GM23338 (cell line): ENCODE results near the gene WASHC2C. TPM values are rescaled to one million over a fixed set of nuclear protein-coding genes. Genes with fewer than 3 reads are reported as not detected.
"Not testable (repeated sequence)": the region's sequence is repeated elsewhere in the genome, so short reads cannot be mapped to it uniquely, and the experiment has no call there.

Experiments
- ATAC-seq: fragments of 200-7000 bp; cut with Tn5 transposase; 3 replicates; pipeline ENCODE4 v1.9.1; 2020
- DNase-seq: peaks from one replicate; pipeline ENCODE4 v3.0.0-alpha.2; 2015; ENCODE audit warnings: low spot score
- H2AFZ ChIP-seq: fragments of 200-600 bp; sonication (generic); 2 replicates; pipeline ENCODE4 v1.8.0; 2016; ENCODE audit warnings: antibody characterized with exemption, mild to moderate bottlenecking, moderate library complexity
- H3F3A ChIP-seq: fragments of 200-600 bp; sonication (generic); replicated peaks from 2 replicates; pipeline ENCODE4 v1.8.0; 2017; ENCODE audit warnings: antibody characterized with exemption, mixed run types, low read depth
- H3K27ac ChIP-seq: fragments of 200-600 bp; sonication (generic); 2 replicates; pipeline ENCODE4 v1.6.1; 2016; ENCODE audit warnings: low read depth
- H3K27me3 ChIP-seq: fragments of 200-600 bp; sonication (generic); 2 replicates; pipeline ENCODE4 v1.8.0; 2016; ENCODE audit warnings: mild to moderate bottlenecking, mixed run types, moderate library complexity; ENCODE audit not compliant: insufficient read depth
- H3K36me3 ChIP-seq: fragments of 200-600 bp; sonication (generic); 2 replicates; pipeline ENCODE4 v1.8.0; 2016; ENCODE audit warnings: mild to moderate bottlenecking; ENCODE audit not compliant: insufficient read depth
- H3K4me1 ChIP-seq: fragments of 200-600 bp; sonication (generic); 2 replicates; pipeline ENCODE4 v1.8.0; 2016; ENCODE audit warnings: mild to moderate bottlenecking, moderate library complexity; ENCODE audit not compliant: insufficient read depth
- H3K4me2 ChIP-seq: fragments of 200-600 bp; sonication (generic); 2 replicates; pipeline ENCODE4 v1.7.1; 2017; ENCODE audit warnings: mixed run types
- H3K4me3 ChIP-seq: fragments of 200-600 bp; sonication (generic); 2 replicates; pipeline ENCODE4 v1.6.1; 2016; ENCODE audit warnings: mixed run types
- H3K79me2 ChIP-seq: fragments of 200-600 bp; sonication (generic); replicated peaks from 2 replicates; pipeline ENCODE4 v1.8.0; 2017; ENCODE audit warnings: mild to moderate bottlenecking; ENCODE audit not compliant: insufficient read depth
- H3K9me2 ChIP-seq: fragments of 200-600 bp; sonication (generic); 2 replicates; pipeline ENCODE4 v1.8.0; 2017; ENCODE audit not compliant: insufficient read depth
- H4K20me1 ChIP-seq: fragments of 200-600 bp; sonication (generic); replicated peaks from 2 replicates; pipeline ENCODE4 v1.8.0; 2017; ENCODE audit warnings: mild to moderate bottlenecking; ENCODE audit not compliant: insufficient read depth
- H3K27ac Mint-ChIP-seq: 2 replicates; pipeline ENCODE4 v1.8.0; 2020; ENCODE audit warnings: inconsistent platforms, mild to moderate bottlenecking, moderate library complexity, mixed read lengths
- H3K27me3 Mint-ChIP-seq: 3 replicates; pipeline ENCODE4 v1.8.0; 2022; ENCODE audit warnings: low read depth, mild to moderate bottlenecking, moderate library complexity, mixed read lengths, inconsistent platforms; ENCODE audit not compliant: insufficient read depth, poor library complexity
- H3K36me3 Mint-ChIP-seq: 3 replicates; pipeline ENCODE4 v1.8.0; 2021; ENCODE audit warnings: low read depth, mild to moderate bottlenecking, inconsistent platforms, moderate library complexity, mixed read lengths
- H3K4me1 Mint-ChIP-seq: 3 replicates; pipeline ENCODE4 v1.8.0; 2020; ENCODE audit warnings: mild to moderate bottlenecking, inconsistent platforms, mixed read lengths
- H3K4me3 Mint-ChIP-seq: 3 replicates; pipeline ENCODE4 v1.8.0; 2021; ENCODE audit warnings: moderate library complexity, mild to moderate bottlenecking, inconsistent platforms, mixed read lengths
- H3K9me3 Mint-ChIP-seq: 3 replicates; pipeline ENCODE4 v1.8.0; 2020; ENCODE audit warnings: moderate library complexity, mild to moderate bottlenecking, inconsistent platforms, mixed read lengths
- NANOG ChIP-seq: IDR thresholded peaks from 2 replicates; pipeline ENCODE4 v1.6.1; 2016; ENCODE audit warnings: antibody characterized with exemption, borderline replicate concordance
- POLR2AphosphoS5 ChIP-seq: IDR thresholded peaks from 2 replicates; pipeline ENCODE4 v1.6.1; 2016; ENCODE audit warnings: antibody characterized with exemption, low read depth
- polyA plus RNA-seq: library from polyadenylated mRNA; unstranded; fragments of >200 nt; fragmentation: Nextera tagmentation; extraction: Ambion mirVana; gene quantifications from 2 replicates; pipeline ENCODE4 v1.2.1, GENCODE V29; 2016
- small RNA-seq: library from RNA; depleted of rRNA; stranded (forward); fragments of <200 nt; gene quantifications from one replicate; pipeline ENCODE3, GENCODE V24; 2014; ENCODE audit warnings: low replicate concordance
- total RNA-seq: library from RNA; depleted of rRNA; stranded (reverse); fragments of >200 nt; shearing (Covaris generic); gene quantifications from 2 replicates; pipeline ENCODE4 v1.2.3, GENCODE V29; 2014; rRNA removed
- TF ChIP-seq, protein P1 (sequence below), 2 experiments: fragments of 200-600 bp in 1 of 2; sonication (generic) in 1 of 2; conservative IDR thresholded peaks; 2 replicates each; pipeline versions ENCODE4 v1.5.1 to v1.6.1; 2016 to 2017; ENCODE audit warnings: antibody characterized with exemption in 2 of 2, low read depth in 2 of 2, mild to moderate bottlenecking in 2 of 2, moderate library complexity in 1 of 2

The WASHC2C gene
- total and polyA plus RNA-seq, 2 experiments from 2014 or later: 16.2 to 25.2 TPM

DNA sequence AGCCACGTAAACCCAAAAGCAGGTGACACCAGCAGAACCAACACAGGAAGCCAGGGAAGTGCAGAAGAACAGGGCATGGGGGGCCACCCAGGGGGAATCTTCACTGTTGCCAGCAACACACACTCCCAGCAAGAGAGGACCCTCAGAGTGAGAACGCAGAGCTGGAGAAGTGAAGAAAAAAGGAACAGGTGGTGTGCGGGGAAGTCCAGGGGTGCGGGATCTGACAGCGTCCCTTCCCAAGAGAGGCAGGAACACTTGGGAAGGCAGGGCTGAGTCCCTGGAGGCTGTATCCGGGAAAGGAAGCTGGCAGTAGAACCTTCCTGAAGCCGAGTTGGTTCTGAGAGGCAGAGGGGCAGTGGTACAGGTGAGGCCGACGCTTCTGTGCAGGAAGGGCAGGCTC lies 92.5 kb downstream of the WASHC2C start (continued):
- TF ChIP-seq, protein P1, sequence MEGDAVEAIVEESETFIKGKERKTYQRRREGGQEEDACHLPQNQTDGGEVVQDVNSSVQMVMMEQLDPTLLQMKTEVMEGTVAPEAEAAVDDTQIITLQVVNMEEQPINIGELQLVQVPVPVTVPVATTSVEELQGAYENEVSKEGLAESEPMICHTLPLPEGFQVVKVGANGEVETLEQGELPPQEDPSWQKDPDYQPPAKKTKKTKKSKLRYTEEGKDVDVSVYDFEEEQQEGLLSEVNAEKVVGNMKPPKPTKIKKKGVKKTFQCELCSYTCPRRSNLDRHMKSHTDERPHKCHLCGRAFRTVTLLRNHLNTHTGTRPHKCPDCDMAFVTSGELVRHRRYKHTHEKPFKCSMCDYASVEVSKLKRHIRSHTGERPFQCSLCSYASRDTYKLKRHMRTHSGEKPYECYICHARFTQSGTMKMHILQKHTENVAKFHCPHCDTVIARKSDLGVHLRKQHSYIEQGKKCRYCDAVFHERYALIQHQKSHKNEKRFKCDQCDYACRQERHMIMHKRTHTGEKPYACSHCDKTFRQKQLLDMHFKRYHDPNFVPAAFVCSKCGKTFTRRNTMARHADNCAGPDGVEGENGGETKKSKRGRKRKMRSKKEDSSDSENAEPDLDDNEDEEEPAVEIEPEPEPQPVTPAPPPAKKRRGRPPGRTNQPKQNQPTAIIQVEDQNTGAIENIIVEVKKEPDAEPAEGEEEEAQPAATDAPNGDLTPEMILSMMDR (conservative IDR thresholded peaks at IDR 0.05; ENCODE audit: low read depth in 2 of 2): no peak
- TF ChIP-seq POLR2AphosphoS5 (no peak), NANOG (no peak)

DNA sequence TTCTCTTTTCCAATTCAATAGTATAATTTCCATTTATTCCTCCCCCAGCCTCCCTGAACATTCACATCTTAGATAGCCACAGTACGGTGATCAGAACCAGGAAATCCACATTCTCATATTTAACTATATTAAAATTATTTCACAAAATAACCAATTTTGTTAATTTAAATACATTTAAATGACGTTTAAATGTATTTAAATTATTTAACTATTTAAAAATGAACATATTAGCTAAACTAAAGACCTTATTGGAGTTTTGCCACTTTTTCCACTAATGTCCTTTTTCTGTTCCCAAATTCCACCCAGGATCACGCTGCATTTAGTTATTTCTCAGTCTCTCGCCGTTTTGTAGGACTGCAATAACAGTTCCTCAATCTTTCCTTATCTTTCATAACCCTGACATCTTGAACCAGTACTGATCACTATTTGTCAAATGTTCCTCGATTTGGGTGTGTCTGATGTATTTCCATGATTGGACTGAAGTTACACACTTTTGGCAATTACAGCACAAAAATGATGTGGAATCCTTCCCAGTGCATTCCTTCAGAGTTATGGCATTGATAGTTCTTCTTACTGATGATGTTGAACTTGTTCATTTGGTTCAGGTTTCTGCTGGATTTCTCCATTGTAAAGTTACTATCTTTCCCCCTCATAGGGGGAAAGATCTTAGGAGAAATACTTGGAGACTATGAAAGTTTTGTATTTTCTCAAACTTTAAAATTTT lies 93.2 kb downstream of the WASHC2C start:
- ATAC-seq, H3K36me3 ChIP-seq, H3K36me3 Mint-ChIP-seq, H2AFZ ChIP-seq, H3K27me3 ChIP-seq, H3K4me3 Mint-ChIP-seq, H3K79me2 ChIP-seq, H3K4me1 Mint-ChIP-seq, H3F3A ChIP-seq, H3K27me3 Mint-ChIP-seq, H3K27ac Mint-ChIP-seq, H4K20me1 ChIP-seq, DNase-seq, H3K4me1 ChIP-seq, H3K27ac ChIP-seq, H3K4me2 ChIP-seq, H3K4me3 ChIP-seq, H3K9me2 ChIP-seq: not testable (repeated sequence)
- H3K9me3 Mint-ChIP-seq: peaks cover 16% of the 10 kb centered on the region

DNA sequence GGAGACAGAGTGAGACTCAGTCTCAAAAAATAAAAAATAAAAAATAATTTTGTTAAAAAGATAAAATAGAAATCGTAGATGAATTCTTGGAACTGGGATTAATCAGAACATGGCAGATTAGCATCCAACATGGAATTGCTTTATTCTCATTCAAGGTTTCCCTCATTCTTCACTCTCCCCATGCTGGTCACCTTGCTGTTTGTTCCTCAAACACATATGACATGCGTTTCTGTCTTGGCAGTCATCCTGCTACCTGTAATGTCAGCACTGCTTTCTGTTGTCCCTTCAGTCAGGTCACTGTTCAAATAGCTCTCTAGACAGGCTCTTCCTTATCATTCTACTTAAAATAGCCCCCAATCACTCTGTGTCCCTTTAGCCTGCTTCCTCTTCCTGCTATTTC lies 95.9 kb downstream of the WASHC2C start:
- H3K27me3 Mint-ChIP-seq, H2AFZ ChIP-seq, H3K4me1 ChIP-seq, H3K9me3 Mint-ChIP-seq, H4K20me1 ChIP-seq, H3F3A ChIP-seq, ATAC-seq, H3K4me3 ChIP-seq, H3K4me3 Mint-ChIP-seq, H3K36me3 Mint-ChIP-seq, H3K36me3 ChIP-seq, H3K27ac ChIP-seq, H3K9me2 ChIP-seq, H3K27me3 ChIP-seq, H3K4me1 Mint-ChIP-seq, DNase-seq, H3K79me2 ChIP-seq, H3K27ac Mint-ChIP-seq, H3K4me2 ChIP-seq: not testable (repeated sequence)

Small RNA genes lying within 50 kb of the gene (small RNA-seq; reads per million reads assigned to genes)
- gene AC012044.1: not detected

Other genes with a start within 250 kb of the WASHC2C start
- gene ZFAND4, start 54.5 kb upstream of the WASHC2C start, total RNA-seq: 26.0 and 30.3 TPM in 2 replicates
- 6.6 and 7.4 TPM in 2 replicates for gene ZFAND4, start 54.5 kb upstream of the WASHC2C start, polyA plus RNA-seq
- 15.3 and 21.5 TPM in 2 replicates for gene AGAP4, start 120.2 kb downstream of the WASHC2C start, total RNA-seq
- gene AGAP4, start 120.2 kb downstream of the WASHC2C start, polyA plus RNA-seq: 17.6 and 19.9 TPM in 2 replicates
- 110 and 120 TPM in 2 replicates for gene TIMM23, start 245.2 kb downstream of the WASHC2C start, total RNA-seq
- gene TIMM23, start 245.2 kb downstream of the WASHC2C start, polyA plus RNA-seq: 199 and 218 TPM in 2 replicates